Cerebellar cortex (tissue), 1 donor: ENCODE data around the gene NOSTRIN.
"Not testable (repeated sequence)": the region's sequence is repeated elsewhere in the genome, so short reads cannot be mapped to it uniquely, and the experiment has no call there.

ENCODE experiments used
- DNase-seq: peaks from one replicate; pipeline ENCODE4 v3.0.0-alpha.2; 2015; ENCODE audit warnings: low spot score

Gene NOSTRIN

DNA sequence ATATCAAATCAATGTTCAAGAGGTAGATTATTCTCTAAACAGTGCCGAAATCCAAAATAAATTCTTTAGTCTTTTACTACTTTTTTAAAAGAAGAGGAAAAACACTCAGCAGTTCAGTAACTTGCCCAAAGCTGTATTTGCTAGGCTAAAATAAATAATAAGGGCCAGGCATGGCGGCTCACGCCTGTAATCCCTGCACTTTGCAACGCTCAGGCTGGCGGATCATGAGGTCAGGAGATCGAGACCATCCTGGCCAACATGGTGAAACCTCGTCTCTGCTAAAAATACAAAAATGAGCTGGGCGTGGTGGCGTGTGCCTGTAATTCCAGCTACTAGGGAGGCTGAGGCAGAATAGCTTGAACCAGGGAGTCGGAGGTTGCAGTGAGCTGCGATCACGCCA is 79.7 kb downstream of the NOSTRIN start:
- not testable (repeated sequence) for DNase-seq

DNA sequence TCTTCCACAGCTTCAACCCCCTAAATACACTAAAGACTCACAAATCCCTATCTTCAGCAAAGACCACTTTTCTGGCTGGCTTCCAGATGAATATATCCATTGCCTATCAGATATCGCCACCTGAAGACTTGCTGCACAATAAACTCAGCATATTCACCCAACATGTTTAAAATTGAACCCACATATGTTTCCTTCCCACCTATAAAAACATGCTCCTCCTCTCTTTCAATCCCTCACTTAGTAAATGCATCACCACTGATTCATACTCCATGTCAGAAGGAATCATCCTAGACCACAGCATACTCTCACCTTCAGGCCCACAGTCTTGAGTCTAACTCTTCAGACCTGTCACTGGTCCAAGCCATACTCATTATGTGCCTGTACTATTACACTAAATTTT is 82.5 kb downstream of the NOSTRIN start:
- DNase-seq, result no peak

DNA sequence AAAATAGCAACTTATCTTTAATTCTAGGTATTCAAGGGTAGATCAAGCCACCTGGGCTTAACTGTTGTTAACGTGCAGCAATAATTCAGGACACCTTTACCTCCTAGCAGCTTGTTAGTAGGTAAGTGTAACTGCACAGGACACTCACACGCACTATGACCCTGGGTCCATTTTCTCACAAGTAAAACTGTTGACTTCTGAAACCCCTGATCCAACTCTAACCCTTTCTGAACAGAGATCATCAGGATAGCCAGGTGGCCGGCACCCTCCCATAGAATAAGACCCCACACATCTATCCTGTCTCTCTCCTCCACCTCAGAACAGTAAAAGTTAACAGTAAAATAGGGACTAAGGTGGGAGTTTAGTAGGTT is 87.2 kb downstream of the NOSTRIN start:
- no peak for DNase-seq

DNA sequence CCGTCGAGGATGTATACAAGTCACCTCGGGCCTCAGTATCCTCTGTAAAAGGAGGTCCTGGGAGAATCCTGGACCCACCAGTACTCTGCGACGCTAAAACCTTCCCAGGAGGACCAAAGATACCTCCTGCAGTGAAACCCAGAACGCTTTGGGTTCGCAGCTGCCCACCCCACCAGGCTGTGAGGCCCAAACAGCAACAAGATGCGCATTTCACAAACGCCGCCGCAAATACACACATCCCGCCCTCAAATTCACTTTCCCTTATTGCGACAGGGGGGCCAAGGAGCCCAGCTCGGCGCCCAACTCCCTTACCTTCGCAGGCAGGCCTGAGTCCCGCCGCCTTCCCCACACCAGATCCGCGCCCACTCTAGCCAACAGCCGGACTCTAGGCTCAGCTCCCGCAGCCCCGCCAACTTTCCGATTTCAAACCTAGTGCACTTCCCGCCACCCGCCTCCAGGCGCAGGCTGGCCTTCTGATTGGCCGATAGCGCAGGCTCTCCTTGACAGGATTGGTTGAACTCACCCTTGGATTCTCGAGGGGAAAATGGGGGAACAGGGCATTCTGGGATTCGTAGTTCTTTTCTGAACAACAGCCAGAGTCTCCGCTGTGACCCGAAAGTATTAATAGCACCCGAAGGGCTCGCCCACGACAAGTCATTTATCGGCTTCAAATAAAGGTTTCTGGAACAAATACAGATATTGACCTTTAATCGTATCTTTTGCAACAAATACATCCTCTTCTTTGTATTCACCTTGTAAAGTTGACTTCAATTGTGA is 87.8 kb downstream of the NOSTRIN start, which contains the start of gene SPC25:
SPC25 (minus strand) TSS at position 425 of the 777 bp plus-strand sequence. CDS start 911 bp downstream, outside the sequence.
- DNase-seq, result peak; percentile 91

DNA sequence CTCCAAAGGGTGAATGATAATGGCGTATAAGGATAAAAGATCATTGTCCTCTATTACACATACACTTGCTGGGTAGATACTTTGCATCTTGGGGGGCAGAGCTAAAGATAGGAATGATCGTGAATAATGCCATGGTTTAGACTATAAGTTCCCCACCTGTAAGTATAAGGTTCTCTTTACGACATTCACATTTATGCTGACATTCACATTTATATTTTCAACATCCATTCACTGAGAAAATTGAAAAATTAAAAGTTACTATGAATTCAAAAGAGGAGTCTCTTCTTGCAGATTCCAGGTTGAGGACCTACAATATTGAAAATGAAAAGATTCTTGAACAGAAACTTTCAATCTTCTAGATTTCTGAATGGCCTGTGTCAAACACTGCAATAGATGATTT is 89.9 kb downstream of the NOSTRIN start:
- DNase-seq, result no peak

DNA sequence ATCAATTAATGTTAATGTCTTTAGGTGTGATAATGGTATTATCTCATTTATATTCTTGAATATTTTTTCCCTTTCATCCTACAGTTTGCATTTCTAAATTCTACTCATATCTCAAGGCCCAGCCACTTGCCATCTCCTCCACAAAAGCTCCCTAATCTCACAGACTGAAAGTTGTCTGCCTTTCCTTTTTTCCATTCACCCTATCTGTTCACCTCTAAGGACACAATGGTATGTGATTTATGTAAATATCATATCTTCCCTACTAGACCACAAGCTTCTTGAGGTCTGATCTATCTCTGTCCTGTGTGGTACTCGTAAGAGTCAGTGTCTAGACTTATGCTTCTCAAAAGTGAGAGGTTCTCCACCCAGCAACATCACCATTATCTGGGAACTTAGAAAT is 91.7 kb downstream of the NOSTRIN start:
- DNase-seq, result no peak

DNA sequence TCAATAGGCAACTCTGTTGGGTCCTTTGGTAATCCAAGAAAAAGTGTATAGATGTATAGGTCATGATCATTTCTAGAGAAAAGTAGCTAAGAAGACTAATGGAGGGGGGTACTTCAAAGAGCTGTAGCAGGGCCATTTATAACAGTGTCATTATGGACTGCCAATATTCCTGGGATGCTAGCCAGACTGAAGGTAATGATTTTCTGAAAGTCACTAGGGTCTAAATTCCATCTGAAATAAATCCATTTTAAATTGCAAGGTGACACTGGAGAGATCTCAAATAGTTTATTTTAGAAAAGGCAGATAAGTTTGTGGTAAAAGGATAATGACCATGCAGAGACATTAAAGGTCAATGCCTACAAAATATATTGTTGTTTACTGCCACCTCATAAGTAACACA is 92.3 kb downstream of the NOSTRIN start:
- no peak for DNase-seq

DNA sequence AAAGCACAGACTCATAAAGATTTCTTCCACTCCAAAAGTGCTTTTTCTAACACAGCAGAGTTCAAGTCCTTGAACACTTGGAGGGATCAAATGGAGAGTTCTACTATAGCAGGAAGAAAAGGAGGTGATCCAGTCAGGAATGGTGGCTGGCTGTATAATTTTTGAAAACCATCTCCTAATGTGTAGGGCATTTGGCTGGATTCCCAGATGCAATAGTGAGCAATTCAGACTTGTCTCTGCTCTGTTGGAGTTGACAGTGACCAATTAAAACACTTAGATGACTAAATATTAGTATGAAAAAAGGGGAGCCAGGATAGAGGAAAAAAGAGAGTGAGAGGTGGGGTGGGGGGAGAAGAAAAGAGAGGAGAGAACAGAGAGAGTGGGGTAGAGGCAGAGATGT is 93.3 kb downstream of the NOSTRIN start:
- DNase-seq, result no peak

DNA sequence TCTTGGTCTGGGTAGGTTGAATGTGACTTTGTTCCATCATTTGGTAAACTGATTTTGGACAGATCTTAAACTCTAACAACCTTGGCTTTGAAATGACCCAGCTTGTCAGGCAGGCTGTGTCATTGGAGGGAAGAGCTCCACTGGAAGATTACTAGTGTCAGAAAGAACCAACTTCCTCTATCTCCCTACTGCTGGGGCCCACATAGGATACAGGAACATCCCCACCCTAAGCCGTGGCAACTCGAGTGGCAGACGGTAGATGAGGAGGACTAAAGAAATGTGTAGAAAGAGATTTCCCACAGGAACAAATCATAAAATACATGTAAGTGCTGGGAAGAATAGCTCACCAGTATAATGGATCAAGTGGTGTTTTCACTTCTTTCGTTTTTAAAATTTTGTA is 94.3 kb downstream of the NOSTRIN start:
- DNase-seq, result no peak

DNA sequence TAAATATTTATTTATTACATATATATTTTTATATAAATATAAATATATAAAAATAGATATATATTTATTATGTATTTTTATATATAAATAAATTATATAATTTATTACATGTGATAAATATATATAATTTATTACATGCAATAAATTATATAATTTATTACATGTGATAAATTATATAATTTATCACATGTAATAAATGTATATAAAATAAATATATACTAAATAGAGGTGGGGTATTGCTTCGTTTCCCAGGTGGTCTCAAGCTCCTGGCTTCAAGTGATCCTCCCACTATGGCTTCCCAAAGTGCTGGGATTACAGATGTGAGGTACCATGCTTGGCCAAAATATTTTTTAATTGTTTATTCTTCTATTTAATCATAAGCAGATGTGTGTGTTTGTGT is 95.0 kb downstream of the NOSTRIN start:
- no peak for DNase-seq

DNA sequence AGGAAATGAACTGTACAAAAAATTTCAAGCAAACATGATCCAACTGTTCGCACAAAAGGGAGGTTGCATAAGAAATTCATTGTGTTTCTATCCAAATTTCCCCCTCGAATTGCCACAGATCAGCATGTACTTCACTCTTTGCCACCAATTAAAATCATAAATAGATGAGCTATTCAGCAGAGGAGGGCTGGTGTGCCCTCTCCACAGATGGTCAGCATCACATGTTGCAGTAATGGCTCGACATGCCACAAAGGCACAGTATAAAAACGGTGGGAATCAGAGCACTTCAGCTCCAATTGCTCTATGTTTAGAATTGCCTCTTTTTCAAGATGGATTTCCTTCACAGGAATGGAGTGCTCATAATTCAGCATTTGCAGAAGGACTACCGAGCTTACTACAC is 98.6 kb downstream of the NOSTRIN start, which contains the start of gene G6PC2:
G6PC2 (plus strand) TSS at position 289 of the 400 bp plus-strand sequence; CDS start at position 330, 41 bp downstream.
- DNase-seq, result no peak

DNA sequence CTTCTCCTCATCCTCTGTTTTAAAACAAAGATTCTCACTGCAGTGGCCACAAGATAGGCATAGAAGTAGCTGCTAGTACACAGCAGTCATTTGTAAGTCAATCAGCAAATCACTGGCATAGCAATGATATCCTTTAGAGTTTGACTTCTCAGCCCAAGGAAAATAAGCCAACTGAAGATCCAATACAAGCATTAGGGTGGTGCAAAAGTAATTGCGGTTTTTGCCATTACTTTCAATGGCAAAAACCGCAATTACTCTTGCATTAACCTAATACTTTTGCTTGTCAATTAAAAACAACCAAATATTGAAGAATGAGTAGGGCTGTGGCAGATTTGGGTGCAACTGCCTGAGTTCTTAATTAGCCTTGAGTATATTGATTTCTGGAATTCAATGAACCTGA is 101.5 kb downstream of the NOSTRIN start:
- DNase-seq, result no peak

DNA sequence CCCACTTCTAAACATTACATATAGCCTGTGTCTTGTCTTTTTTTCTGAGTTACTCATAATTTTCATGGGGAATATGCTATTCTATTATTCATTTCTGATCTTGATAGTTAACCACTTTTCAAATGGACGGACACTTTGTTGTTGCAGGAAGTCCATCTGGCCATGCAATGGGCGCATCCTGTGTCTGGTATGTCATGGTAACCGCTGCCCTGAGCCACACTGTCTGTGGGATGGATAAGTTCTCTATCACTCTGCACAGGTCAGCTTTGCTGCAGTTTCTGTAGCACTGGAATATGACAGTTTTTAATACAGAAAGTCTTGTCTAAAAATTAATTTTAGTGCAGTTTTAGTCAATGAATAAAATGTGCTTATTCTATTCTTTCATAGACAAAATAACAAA is 101.9 kb downstream of the NOSTRIN start:
- no peak for DNase-seq

DNA sequence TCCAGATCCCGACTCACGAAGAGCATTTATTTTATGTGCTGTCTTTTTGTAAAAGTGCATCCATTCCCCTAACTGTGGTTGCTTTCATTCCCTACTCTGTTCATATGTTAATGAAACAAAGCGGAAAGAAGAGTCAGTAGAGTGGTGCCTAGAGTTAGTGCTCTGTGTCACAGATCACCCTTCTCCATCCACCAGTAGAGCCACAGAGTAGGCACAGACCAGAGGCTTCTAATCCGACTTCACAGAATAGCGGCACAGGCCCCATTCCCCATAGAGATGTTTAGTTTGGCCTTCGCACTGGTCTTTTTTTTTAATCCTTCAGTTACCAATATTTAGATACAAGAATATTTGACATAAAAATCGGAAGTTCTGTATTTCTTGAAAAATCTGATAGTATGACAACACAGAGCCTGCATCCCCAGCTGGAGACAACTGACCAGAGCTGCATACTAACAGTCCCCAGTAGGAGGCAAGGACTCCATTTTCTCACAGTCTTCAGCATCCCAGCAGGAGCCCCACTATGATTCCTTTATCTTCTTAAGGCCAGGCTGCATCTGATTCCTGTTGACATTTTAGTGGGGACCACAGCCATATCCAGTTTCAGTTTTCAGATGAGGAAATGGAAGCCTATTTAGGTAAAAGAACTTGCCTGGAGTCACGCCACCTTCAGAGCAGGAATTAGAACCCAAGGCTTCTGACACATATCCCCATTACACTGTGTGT is 105.7 kb downstream of the NOSTRIN start:
- no peak for DNase-seq

DNA sequence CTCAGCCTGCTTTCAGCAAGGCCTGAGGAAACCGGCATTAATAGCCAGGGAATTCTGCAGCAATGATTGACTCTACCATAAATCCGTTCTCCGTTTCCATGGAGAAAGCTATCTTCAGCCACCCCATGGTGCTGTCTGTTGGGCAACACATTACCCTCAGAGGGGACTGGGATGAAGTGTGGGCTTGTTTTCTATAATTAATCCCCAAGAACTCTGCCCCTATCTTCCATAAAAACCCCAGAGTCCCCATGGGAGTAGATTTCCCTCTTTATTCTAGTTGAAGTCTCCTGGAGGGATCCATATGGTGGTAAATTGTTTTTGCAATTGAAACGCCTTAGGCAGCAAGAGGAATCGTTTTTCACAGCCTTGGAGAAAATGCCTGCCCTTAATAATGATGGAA is 107.9 kb downstream of the NOSTRIN start:
- DNase-seq, result peak; percentile 15

DNA sequence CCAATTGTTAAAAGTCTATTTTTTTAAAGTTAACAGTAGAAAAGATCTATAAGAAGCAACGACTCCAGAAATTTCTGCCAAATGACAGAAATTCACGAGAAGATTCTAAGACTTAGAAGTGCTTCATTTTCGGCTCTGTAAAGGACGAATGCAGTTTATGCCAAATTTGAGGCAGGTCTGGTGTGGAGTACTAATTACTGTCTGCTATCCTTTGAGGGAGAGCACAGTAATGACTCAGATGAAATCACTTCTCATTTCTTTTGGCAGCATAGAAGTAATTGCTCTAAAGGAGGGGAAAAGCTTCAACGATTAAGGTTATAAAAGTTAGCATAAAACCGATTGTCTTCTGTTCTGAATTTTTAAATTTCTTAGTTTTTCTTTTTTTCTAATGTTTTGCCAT is 110.0 kb downstream of the NOSTRIN start:
- DNase-seq, result peak; percentile 48

DNA sequence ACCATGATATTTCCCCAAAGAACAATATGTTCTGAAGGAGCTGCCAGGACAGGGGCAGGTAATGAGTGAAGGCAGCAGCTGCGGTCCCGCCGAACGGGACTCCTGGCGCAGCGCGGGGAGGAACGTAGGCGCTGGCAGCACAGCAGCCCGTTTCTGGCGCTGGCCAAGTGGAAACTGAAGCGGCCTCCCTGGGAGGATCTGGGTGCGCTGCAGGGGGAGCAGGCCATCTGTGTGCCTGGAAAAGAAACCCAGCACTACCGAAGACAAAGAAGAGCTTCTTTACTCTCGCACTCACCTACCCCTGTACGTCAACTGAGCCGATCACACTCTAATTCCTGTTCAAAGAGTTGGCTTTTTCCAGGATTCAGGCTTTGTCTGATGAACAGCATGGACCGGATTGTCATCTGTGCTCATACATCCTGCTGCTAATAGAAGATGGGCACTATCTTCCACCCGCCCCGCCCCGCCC is 110.5 kb downstream of the NOSTRIN start:
- peak; percentile 51 for DNase-seq

DNA sequence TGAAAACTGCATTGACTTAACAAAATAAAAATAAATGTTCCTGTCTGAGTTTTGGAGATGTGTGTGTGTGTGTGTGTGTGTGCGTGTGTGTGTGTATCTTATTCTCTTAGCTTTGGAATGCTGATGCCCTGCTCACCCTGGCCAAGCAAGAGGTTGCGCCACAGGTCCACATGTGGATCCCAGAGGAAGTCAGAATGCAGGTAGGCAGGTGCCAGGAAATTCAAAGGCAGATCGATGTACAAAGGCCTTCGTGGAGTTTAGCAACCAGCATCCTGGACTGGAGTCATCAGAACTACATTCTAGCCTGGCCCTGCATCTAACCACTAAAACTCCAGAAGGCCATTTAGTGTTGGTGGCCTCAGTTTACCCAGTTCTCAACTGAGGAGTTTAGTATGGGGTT is 111.1 kb downstream of the NOSTRIN start:
- DNase-seq, result no peak
